Heart left ventricle (tissue), 13 donors: ENCODE data around the gene KCNJ6.

Source experiments
- POLR2A ChIP-seq, 2 donors: fragments of 450-650 bp; IDR thresholded peaks; one replicate each; pipeline ENCODE4 v1.6.1; 2017; ENCODE audit warnings: antibody characterized with exemption in 2 of 2, mild to moderate bottlenecking in 2 of 2, moderate library complexity in 2 of 2
- TF ChIP-seq, protein P1 (sequence below), 12 donors: fragments of 200-600 bp; sonication (generic) in 4 of 12; IDR thresholded peaks; one replicate each; pipeline versions ENCODE4 v1.5.0 to v1.8.0; 2018 to 2022; ENCODE audit warnings: antibody characterized with exemption in 12 of 12, mild to moderate bottlenecking in 5 of 12
- donor health status: ischemic (EF 13 %, LVEDD 7.1; RV severe dilation, severe dysfunction).
- donor health status: DM: no; HTN: yes; CAD: no.
- donor health status: DM: no; HTN: no; CAD: no.
- donor health status: ischemic (EF 25% LVEDD 6.9; RV normal size, moderate dysfunction).
- donor health status: ischemic (EF 25% LVEDD 5.7; RV mildly dilated, moderate dysfunction).
- donor health status: ischemic (EF 35%, LVEDD 5.7; RV mildly dilated, moderate dysfunction).
- donor health status: nonischemic (EF 11% LVEDD 7.7; RV severe dilation, severe dysfunction).
- donor health status: DM: yes; HTN: yes; CAD: no.
- donor health status: PGD.
- donor health status: ischemic (EF 29% LVEDD 5.4; RV normal size, mild dysfunction).
- donor health status: nonischemic (EF 23%, LVEDD 6.1; RV moderate dilation, normal function).

DNA sequence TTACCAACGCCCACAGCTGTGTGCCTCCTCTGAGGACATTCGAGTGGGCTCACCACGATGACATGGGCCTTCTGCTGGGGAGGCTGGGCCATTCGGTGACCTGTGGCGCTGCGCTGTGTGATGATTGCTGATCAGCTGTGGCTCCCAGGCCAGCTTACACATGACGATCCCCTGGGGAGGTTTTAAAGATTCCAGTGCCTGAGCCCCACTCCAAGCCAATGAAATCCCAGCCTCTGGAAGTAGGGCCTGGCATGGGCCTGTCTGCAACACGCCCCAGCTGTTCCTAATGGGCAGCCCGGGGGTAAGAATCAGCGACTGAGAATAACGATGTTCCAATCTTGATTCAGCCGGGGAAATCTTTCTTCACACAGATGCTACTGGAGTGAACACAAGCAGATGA, 153.7 kb downstream of the KCNJ6 start:
- TF ChIP-seq, protein P1, sequence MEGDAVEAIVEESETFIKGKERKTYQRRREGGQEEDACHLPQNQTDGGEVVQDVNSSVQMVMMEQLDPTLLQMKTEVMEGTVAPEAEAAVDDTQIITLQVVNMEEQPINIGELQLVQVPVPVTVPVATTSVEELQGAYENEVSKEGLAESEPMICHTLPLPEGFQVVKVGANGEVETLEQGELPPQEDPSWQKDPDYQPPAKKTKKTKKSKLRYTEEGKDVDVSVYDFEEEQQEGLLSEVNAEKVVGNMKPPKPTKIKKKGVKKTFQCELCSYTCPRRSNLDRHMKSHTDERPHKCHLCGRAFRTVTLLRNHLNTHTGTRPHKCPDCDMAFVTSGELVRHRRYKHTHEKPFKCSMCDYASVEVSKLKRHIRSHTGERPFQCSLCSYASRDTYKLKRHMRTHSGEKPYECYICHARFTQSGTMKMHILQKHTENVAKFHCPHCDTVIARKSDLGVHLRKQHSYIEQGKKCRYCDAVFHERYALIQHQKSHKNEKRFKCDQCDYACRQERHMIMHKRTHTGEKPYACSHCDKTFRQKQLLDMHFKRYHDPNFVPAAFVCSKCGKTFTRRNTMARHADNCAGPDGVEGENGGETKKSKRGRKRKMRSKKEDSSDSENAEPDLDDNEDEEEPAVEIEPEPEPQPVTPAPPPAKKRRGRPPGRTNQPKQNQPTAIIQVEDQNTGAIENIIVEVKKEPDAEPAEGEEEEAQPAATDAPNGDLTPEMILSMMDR (IDR thresholded peaks at IDR 0.05), result no peak
- TF ChIP-seq POLR2A (IDR thresholded peaks at IDR 0.05), result no peak
